ENCODE measurements around the gene BABAM2. TPM values are rescaled to one million over a fixed set of nuclear protein-coding genes. Genes with fewer than 3 reads are reported as not detected.
A peak's percentile ranks its signal among the peaks of the same experiment; 100 is the strongest.

BABAM2 gene
- total RNA-seq, 1 donor from 2014 or later: 43.5 TPM

DNA sequence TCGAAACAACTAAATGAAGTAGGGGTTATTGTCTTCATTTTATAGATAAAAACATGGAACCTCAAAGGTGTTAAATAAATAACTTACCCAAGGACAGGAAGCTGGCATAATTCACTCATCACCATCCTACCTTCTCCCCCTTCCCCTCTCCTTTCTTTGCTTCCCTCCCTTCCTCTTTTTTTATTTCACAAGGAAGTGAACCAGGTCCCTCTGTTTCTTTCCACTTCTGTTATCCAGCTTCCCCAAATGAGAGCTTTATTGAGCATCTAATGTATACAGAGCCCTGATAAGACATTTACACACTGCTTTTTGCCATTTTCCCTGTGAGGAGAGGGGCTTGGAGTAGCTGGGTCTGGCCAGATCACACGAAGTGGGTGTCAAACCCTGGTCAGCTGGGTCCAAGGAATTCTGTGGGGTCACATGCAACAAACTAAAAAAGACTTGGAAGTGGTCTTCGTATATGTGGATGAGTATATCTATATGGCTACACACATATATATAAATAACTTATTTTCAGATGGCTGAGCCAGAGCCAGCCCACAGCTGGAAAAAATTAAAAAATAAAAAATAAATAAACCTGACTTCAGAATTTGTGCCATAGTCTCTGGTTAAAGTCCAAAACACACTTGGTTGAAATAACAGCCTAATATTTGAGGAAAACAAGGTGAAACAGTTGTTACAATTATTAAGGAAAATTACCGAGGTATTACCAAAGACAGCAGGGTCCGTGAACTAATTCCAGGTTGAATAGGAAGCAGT is 452.8 kb downstream of the BABAM2 start:
- no peak for DNase-seq (ENCODE audit: low spot score in 2 of 2, unreplicated experiment in 2 of 2)
- TF ChIP-seq, protein P1, sequence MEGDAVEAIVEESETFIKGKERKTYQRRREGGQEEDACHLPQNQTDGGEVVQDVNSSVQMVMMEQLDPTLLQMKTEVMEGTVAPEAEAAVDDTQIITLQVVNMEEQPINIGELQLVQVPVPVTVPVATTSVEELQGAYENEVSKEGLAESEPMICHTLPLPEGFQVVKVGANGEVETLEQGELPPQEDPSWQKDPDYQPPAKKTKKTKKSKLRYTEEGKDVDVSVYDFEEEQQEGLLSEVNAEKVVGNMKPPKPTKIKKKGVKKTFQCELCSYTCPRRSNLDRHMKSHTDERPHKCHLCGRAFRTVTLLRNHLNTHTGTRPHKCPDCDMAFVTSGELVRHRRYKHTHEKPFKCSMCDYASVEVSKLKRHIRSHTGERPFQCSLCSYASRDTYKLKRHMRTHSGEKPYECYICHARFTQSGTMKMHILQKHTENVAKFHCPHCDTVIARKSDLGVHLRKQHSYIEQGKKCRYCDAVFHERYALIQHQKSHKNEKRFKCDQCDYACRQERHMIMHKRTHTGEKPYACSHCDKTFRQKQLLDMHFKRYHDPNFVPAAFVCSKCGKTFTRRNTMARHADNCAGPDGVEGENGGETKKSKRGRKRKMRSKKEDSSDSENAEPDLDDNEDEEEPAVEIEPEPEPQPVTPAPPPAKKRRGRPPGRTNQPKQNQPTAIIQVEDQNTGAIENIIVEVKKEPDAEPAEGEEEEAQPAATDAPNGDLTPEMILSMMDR (IDR thresholded peaks at IDR 0.05; ENCODE audit: unreplicated experiment): no peak
- H3K27me3 Mint-ChIP-seq (ENCODE audit: low read depth): no peaks in the 10 kb centered on the region
- H3K36me3 Mint-ChIP-seq: no peaks in the 10 kb centered on the region
- no peak overlapping the region for H3K27ac Mint-ChIP-seq
- H3K9me3 Mint-ChIP-seq: no peaks in the 10 kb centered on the region
- no peak overlapping the region for H3K4me3 Mint-ChIP-seq
- H3K4me1 Mint-ChIP-seq: peaks cover 39% of the 10 kb centered on the region

DNA sequence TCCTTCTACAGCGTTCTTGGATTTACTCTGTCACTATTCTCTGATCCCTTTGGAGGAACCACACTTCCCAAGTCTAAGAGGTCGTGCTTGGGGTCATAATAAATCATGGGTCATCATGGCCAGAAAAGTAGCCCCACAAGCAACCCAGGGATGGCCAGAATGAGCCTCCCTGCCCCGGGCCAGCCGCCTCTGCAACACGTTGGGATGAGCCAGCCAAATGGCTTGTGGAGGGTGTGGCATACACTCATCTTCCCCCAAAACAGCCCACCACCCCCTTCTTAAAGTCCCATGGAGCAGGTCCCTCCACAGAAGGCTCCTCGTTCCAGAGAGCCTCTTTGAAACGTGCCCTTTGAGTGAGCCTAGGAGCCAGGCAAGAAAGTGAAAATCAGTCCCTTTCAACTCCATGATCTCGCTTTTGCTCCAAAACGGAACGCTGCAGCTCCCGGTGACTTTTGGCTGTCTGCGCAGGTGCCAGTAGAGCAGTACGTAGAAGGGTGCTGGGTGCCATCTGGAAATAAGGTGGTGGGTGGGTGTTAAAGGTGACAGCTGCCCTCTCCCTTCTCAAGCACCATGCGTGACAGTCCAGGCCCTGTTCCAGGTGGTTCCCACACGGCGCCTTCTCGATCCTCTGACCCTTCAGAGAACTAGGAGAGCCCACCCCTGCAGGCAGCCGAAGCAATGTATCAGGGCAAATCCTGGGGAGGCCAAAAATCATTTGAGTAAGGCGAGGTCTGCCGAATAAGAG is 453.6 kb downstream of the BABAM2 start:
- TF ChIP-seq, protein P1 (IDR thresholded peaks at IDR 0.05; ENCODE audit: unreplicated experiment): no peak
- DNase-seq (ENCODE audit: low spot score in 2 of 2, unreplicated experiment in 2 of 2): no peak
- H3K4me1 Mint-ChIP-seq: peaks cover 31% of the 10 kb centered on the region
- H3K4me3 Mint-ChIP-seq: no peak overlapping the region
- H3K27ac Mint-ChIP-seq: peak overlapping the region; percentile 6
- H3K27me3 Mint-ChIP-seq (ENCODE audit: low read depth): no peaks in the 10 kb centered on the region
- no peaks in the 10 kb centered on the region for H3K9me3 Mint-ChIP-seq
- H3K36me3 Mint-ChIP-seq: no peaks in the 10 kb centered on the region

DNA sequence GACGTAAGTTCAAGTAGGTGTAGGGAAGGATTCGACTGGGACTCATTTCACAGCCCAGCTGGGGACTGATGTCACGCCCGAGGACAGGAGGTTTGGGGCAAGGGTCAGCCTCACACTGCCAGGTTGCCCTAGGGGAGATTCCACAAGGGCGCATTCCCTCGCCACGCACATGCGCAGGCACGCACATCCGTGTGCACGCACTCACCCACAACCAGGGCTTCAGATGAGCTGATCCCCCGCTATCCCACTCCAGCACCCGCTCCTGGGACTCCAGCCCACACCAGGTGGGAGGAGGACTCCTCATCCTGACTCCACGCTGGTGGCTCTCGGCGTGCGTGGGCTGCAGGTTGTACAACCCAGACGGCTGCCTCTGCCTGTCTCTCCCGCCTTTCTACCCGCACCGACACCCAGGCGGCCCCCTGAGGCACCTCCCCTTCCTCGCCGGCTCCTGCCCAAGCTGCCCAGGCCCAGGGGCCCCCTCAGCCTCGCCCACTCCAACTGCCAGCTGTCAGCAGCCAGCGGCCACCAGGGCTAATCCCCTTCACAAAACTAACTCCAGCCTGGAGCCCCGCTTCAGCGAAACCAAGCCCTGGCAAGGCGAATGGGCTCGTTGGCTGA is 454.3 kb downstream of the BABAM2 start:
- no peak for DNase-seq (ENCODE audit: low spot score in 2 of 2, unreplicated experiment in 2 of 2)
- no peaks in the 10 kb centered on the region for H3K36me3 Mint-ChIP-seq
- H3K4me1 Mint-ChIP-seq: peaks cover 28% of the 10 kb centered on the region
- H3K27me3 Mint-ChIP-seq (ENCODE audit: low read depth): no peaks in the 10 kb centered on the region
- H3K27ac Mint-ChIP-seq: no peak overlapping the region
- no peaks in the 10 kb centered on the region for H3K9me3 Mint-ChIP-seq
- TF ChIP-seq, protein P1 (IDR thresholded peaks at IDR 0.05; ENCODE audit: unreplicated experiment): no peak
- no peak overlapping the region for H3K4me3 Mint-ChIP-seq

DNA sequence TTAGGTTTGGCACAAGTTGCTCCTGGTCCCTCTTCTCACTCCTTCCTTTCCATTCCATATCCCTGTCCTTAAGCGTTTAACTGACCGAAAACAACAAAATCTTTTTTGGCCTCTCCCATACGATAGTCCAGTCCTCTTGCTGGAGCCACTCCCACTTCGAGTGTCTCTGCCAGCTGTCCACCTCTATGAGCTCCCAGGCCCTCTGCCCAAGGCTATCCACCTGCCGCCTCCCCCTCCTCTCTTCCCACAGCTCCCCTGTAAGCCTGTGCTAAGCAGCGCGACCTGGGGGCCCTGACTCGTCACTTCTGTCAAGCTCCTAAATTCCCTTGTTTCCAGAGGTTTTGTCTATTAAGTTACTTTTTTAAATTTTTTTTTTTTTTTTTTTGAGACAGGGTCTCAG is 455.1 kb downstream of the BABAM2 start:
- TF ChIP-seq, protein P1 (IDR thresholded peaks at IDR 0.05; ENCODE audit: unreplicated experiment): no peak
- DNase-seq (ENCODE audit: low spot score in 2 of 2, unreplicated experiment in 2 of 2): no peak
- Mint-ChIP-seq H3K27me3 (ENCODE audit: low read depth) (no peaks in the 10 kb centered on the region), H3K4me3 (no peak overlapping the region), H3K27ac (no peak overlapping the region), H3K9me3 (no peaks in the 10 kb centered on the region), H3K36me3 (no peaks in the 10 kb centered on the region), H3K4me1 (peaks cover 27% of the 10 kb centered on the region)

DNA sequence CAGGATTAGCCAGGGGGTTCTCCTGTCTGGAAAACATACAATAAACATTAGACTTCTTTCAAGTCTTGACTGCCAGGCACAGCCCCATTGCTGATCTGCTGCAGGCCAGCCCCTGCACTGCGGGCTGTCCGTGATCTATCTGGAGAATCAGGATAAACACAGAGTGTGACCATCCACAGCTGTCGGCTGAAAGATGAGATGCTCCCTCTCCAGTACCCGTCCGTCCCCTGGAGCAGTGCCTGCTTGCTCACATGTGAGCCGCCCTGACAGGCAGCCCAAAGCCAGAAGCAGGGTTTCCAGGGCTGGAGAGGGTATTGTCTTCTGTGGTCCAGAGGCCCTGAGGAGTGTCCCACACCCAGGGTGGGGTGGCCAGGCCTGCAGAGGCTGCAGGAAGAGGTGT is 456.1 kb downstream of the BABAM2 start:
- Mint-ChIP-seq H3K4me1 (peaks cover 18% of the 10 kb centered on the region), H3K27me3 (ENCODE audit: low read depth) (no peaks in the 10 kb centered on the region), H3K4me3 (no peak overlapping the region), H3K27ac (no peak overlapping the region), H3K36me3 (no peaks in the 10 kb centered on the region), H3K9me3 (no peaks in the 10 kb centered on the region)
- no peak for DNase-seq (ENCODE audit: low spot score in 2 of 2, unreplicated experiment in 2 of 2)
- TF ChIP-seq, protein P1 (IDR thresholded peaks at IDR 0.05; ENCODE audit: unreplicated experiment): no peak

All from mesothelial cell of epicardium (in vitro differentiated cells).